K562 (cell line): ENCODE results near the gene ADGRL3. TPM values are rescaled to one million over a fixed set of nuclear protein-coding genes. Genes with fewer than 3 reads are reported as not detected.

ENCODE experiments used
- ATAC-seq: fragments of 200-7000 bp; cut with Tn5 transposase; 3 replicates; pipeline ENCODE4 v1.9.1; 2020; ENCODE audit warnings: moderate library complexity
- BruUV-seq: library from RNA; stranded (reverse); fragments of 400-500 nt; replicated peaks from 2 replicates; lab custom pipeline; 2021; lab: Mats Ljungman, UMichigan
- CTCF ChIA-PET: fragments of 300-600 bp; formaldehyde crosslinking; extraction: SDS; loops from one replicate; lab custom pipeline; 2021; ENCODE audit warnings: low intra/inter-chr PET ratio; lab: Yijun Ruan, JAX
- POLR2A ChIA-PET: fragments of 300-600, 350-650 bp; sonication (Branson Sonifier 250); formaldehyde crosslinking; extraction: SDS; loops from one replicate; lab custom pipeline; 2021; ENCODE audit warnings: antibody characterized with exemption, inconsistent platforms; lab: Yijun Ruan, JAX
- DNase-seq, 4 experiments: peaks; one replicate each; pipeline versions ENCODE4 v3.0.0 to v3.0.0-alpha.2; 2011 to 2018; ENCODE audit warnings: low spot score in 3 of 4, mixed read lengths in 3 of 4; ENCODE audit errors: extremely low read depth in 1 of 4
- FAIRE-seq: peaks from 2 replicates; lab custom pipeline; 2011; peaks lifted over from hg19 to GRCh38; lab: Jason Lieb, UNC
- H2AFZ ChIP-seq: 2 replicates; pipeline ENCODE4 v1.6.0; 2011; ENCODE audit warnings: low read depth, low read length, control low read depth, inconsistent platforms
- H3K27ac ChIP-seq: fragments of 200-600 bp; 3 replicates; pipeline ENCODE4 v1.8.0; 2011; ENCODE audit warnings: low read depth, mild to moderate bottlenecking, control low read depth, inconsistent platforms, low read length, moderate library complexity, mixed read lengths; ENCODE audit errors: extremely low read depth
- H3K27me3 ChIP-seq, 2 experiments: fragments of 300-600 bp in 1 of 2; 2 replicates in 1 of 2; 3 replicates in 1 of 2; pipeline versions ENCODE4 v1.6.0 to v1.8.0; 2011; ENCODE audit warnings: inconsistent platforms in 2 of 2, low read length in 2 of 2, mild to moderate bottlenecking in 1 of 2, mixed read lengths in 1 of 2, moderate library complexity in 1 of 2; ENCODE audit not compliant: control insufficient read depth in 2 of 2, insufficient read depth in 2 of 2
- H3K36me3 ChIP-seq: fragments of 300-600 bp; 3 replicates; pipeline ENCODE4 v1.8.0; 2011; ENCODE audit warnings: mild to moderate bottlenecking, low read length, inconsistent platforms; ENCODE audit not compliant: control insufficient read depth, insufficient read depth
- H3K4me1 ChIP-seq, 2 experiments: fragments of 200-600 bp in 1 of 2; replicated peaks in 1 of 2; 2 replicates in 1 of 2; 3 replicates in 1 of 2; pipeline versions ENCODE4 v1.5.1 to v1.8.0; 2011; ENCODE audit warnings: inconsistent platforms in 2 of 2, low read length in 2 of 2, mild to moderate bottlenecking in 1 of 2, mixed read lengths in 1 of 2, moderate library complexity in 1 of 2; ENCODE audit not compliant: control insufficient read depth in 2 of 2, insufficient read depth in 2 of 2
- H3K4me2 ChIP-seq: 2 replicates; pipeline ENCODE4 v1.6.1; 2011; ENCODE audit warnings: low read length, control low read depth, inconsistent platforms, mixed read lengths; ENCODE audit not compliant: insufficient read depth
- H3K4me3 ChIP-seq: fragments of 200-600 bp; sonication (generic), shearing (Covaris generic); 2 replicates; pipeline ENCODE4 v1.5.1; 2016; ENCODE audit warnings: control low read depth, inconsistent platforms
- H3K79me2 ChIP-seq: fragments of 200-600 bp; 3 replicates; pipeline ENCODE4 v1.8.0; 2011; ENCODE audit warnings: low read length, inconsistent platforms; ENCODE audit not compliant: control insufficient read depth, insufficient read depth
- H3K9ac ChIP-seq, 2 experiments: 2 replicates each; pipeline versions ENCODE4 v1.6.0 to v1.6.1; 2011; ENCODE audit warnings: low read depth in 2 of 2, low read length in 2 of 2, control low read depth in 1 of 2, inconsistent platforms in 1 of 2, mild to moderate bottlenecking in 1 of 2, mixed read lengths in 1 of 2; ENCODE audit not compliant: insufficient read depth in 1 of 2
- H3K9me1 ChIP-seq: one replicate; pipeline ENCODE4 v1.6.0; 2011; ENCODE audit warnings: inconsistent platforms, mild to moderate bottlenecking, low read length, moderate library complexity; ENCODE audit not compliant: control insufficient read depth, insufficient read depth
- H3K9me3 ChIP-seq: replicated peaks from 2 replicates; pipeline ENCODE4 v1.5.1; 2011; ENCODE audit warnings: low read depth, low read length, inconsistent platforms; ENCODE audit not compliant: control insufficient read depth, insufficient read depth
- H4K20me1 ChIP-seq: replicated peaks from 2 replicates; pipeline ENCODE4 v1.6.1; 2011; ENCODE audit warnings: low read length, inconsistent platforms, mixed read lengths; ENCODE audit not compliant: control insufficient read depth, insufficient read depth
- CXXC5 ChIP-seq: fragments of 250-450 bp; sonication (Bioruptor Pico); IDR thresholded peaks from 2 replicates; pipeline ENCODE4 v1.8.0; 2022; ENCODE audit warnings: inconsistent platforms, mild to moderate bottlenecking, moderate library complexity
- ZNF707 ChIP-seq: fragments of 250-450 bp; sonication (Bioruptor Pico); conservative IDR thresholded peaks from 2 replicates; pipeline ENCODE4 v1.8.0; 2022; ENCODE audit warnings: inconsistent platforms, mild to moderate bottlenecking, moderate library complexity
- WGBS: fragments of 100-300 bp; shearing (Covaris generic); methylation state at CpG from one replicate; pipeline ENCODE4 v1.1.6; 2016; ENCODE audit warnings: low coverage, mixed read lengths; ENCODE audit not compliant: insufficient coverage; ENCODE audit errors: missing lambda C conversion rate; 5-methylcytosine and 5-hydroxymethylcytosine counted together
- in situ Hi-C: fragments of 300-500 bp; cut with MboI; formaldehyde crosslinking; loops from 4 replicates; pipeline ENCODE4 v1.15.0; 2018; ENCODE audit warnings: inconsistent platforms, mixed read lengths
- intact Hi-C: fragments of 100-400 bp; cut with micrococcal nuclease; formaldehyde crosslinking; loops from 2 replicates; pipeline ENCODE4 v1.14.2; 2022
- polyA plus RNA-seq, 8 experiments: library from polyadenylated mRNA; depleted of rRNA in 4 of 8; stranded (reverse) in 5 of 8; unstranded in 3 of 8; fragments of >200 nt; fragmentation: Nextera tagmentation in 2 of 8; fragmentation: Illumina TruSeq in 1 of 8; extraction: Ambion mirVana in 2 of 8; extraction: Trizol in 1 of 8; gene quantifications; 2 replicates each; pipeline versions ENCODE4 v1.2.1 to v1.2.3, GENCODE V29; 2011 to 2014; ENCODE audit warnings: inconsistent platforms in 1 of 8, missing spikeins in 1 of 8
- total RNA-seq, 7 experiments: library from RNA; depleted of rRNA in 6 of 7; stranded (reverse); fragments of >200 nt in 6 of 7; fragmentation: Illumina TruSeq in 2 of 7; extraction: Trizol in 2 of 7; gene quantifications; 2 replicates each; pipeline versions ENCODE4 v1.2.1 to v1.2.3, GENCODE V29; 2011 to 2021; ENCODE audit warnings: low replicate concordance in 1 of 7
- TF ChIP-seq, protein P1 (sequence below): fragments of 450-650 bp; formaldehyde crosslinking; IDR thresholded peaks from 2 replicates; pipeline ENCODE4 v1.4.0; 2020; ENCODE audit warnings: mild to moderate bottlenecking, moderate library complexity
- TF ChIP-seq, protein P2 (sequence below), 2 experiments: fragments of 450-650 bp; IDR thresholded peaks; 2 replicates each; pipeline ENCODE4 v1.6.1; 2016; ENCODE audit warnings: mild to moderate bottlenecking in 2 of 2, borderline replicate concordance in 1 of 2, low read depth in 1 of 2, moderate library complexity in 1 of 2
- TF ChIP-seq, protein P3 (sequence below): sonication (generic); formaldehyde crosslinking; IDR thresholded peaks from 2 replicates; pipeline ENCODE4 v1.8.0; 2022; ENCODE audit warnings: mild to moderate bottlenecking, missing genetic modification reagents

The ADGRL3 gene
- total and polyA plus RNA-seq, 9 of the 15 experiments (the other 6 are each of a cell fraction or from before 2014, with no cell fraction given): 0.03 to 0.14 (median 0.04) TPM; not detected in 2

DNA sequence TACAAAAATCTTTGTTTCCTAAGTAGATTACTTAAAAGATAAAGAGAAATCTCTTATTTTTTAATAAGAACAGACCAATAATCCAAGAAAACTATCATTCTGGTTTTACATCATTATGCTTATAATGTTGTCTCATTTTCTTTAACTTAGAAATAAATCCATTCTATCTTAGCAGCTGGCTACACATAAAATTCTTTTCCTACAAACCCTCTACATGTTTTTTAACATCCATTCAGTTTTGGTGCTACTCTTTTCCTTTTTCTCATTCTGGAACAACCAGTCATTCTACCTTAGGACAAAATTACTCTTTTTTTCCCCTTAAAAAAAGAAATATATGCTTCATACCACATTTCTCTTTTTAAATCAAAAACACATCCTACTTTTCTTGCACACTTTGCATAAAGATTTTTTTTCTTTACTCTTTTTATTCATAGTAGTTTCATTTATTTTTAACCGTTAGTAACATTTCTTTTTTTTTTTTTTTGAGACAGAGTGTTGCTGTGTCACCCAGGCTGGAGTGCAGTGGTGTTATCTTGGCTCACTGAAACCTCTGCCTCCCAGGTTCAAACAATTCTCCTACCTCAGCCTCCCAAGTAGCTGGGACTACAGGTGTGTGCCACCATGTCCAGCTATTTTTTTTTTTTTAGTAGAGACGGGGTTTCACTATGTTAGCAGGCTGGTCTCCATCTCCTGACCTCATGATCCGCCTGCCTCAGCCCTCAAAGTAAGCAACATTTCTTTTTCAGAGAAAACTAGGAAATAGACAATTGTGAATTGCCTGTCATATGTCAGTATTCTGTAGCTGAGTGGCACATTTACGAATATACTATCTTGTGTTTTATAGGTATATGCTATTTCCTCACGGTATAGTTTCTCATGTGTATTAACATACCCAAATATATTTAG, 562.8 kb downstream of the ADGRL3 start:
- no peak for DNase-seq
- FAIRE-seq: no peak
- Histone ChIP-seq H3K4me2 (no peak overlapping the region), H3K27ac (no peak overlapping the region), H3K27me3 (no peaks in the 10 kb centered on the region), H3K9ac (no peak overlapping the region), H3K36me3 (no peaks in the 10 kb centered on the region), H3K4me3 (no peak overlapping the region), H3K79me2 (no peaks in the 10 kb centered on the region), H4K20me1 (no peaks in the 10 kb centered on the region), H3K9me1 (no peaks in the 10 kb centered on the region), H2AFZ (no peak overlapping the region), H3K4me1 (no peaks in the 10 kb centered on the region), H3K9me3 (no peaks in the 10 kb centered on the region)
- in situ Hi-C loops (no loop called here), intact Hi-C loops (no loop called here)
- WGBS: 0% methylated on average over 5 of the region's 5 CpGs
- POLR2A ChIA-PET: no interaction called here
- no peak for ATAC-seq
- BruUV-seq: no TSS peak
- CTCF ChIA-PET: no interaction called here
- TF ChIP-seq, protein P1, sequence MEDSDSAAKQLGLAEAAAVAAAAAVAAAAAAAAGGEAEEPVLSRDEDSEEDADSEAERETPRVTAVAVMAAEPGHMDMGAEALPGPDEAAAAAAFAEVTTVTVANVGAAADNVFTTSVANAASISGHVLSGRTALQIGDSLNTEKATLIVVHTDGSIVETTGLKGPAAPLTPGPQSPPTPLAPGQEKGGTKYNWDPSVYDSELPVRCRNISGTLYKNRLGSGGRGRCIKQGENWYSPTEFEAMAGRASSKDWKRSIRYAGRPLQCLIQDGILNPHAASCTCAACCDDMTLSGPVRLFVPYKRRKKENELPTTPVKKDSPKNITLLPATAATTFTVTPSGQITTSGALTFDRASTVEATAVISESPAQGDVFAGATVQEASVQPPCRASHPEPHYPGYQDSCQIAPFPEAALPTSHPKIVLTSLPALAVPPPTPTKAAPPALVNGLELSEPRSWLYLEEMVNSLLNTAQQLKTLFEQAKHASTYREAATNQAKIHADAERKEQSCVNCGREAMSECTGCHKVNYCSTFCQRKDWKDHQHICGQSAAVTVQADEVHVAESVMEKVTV (CRISPR knock-in tag): no peak
- TF ChIP-seq, protein P2, sequence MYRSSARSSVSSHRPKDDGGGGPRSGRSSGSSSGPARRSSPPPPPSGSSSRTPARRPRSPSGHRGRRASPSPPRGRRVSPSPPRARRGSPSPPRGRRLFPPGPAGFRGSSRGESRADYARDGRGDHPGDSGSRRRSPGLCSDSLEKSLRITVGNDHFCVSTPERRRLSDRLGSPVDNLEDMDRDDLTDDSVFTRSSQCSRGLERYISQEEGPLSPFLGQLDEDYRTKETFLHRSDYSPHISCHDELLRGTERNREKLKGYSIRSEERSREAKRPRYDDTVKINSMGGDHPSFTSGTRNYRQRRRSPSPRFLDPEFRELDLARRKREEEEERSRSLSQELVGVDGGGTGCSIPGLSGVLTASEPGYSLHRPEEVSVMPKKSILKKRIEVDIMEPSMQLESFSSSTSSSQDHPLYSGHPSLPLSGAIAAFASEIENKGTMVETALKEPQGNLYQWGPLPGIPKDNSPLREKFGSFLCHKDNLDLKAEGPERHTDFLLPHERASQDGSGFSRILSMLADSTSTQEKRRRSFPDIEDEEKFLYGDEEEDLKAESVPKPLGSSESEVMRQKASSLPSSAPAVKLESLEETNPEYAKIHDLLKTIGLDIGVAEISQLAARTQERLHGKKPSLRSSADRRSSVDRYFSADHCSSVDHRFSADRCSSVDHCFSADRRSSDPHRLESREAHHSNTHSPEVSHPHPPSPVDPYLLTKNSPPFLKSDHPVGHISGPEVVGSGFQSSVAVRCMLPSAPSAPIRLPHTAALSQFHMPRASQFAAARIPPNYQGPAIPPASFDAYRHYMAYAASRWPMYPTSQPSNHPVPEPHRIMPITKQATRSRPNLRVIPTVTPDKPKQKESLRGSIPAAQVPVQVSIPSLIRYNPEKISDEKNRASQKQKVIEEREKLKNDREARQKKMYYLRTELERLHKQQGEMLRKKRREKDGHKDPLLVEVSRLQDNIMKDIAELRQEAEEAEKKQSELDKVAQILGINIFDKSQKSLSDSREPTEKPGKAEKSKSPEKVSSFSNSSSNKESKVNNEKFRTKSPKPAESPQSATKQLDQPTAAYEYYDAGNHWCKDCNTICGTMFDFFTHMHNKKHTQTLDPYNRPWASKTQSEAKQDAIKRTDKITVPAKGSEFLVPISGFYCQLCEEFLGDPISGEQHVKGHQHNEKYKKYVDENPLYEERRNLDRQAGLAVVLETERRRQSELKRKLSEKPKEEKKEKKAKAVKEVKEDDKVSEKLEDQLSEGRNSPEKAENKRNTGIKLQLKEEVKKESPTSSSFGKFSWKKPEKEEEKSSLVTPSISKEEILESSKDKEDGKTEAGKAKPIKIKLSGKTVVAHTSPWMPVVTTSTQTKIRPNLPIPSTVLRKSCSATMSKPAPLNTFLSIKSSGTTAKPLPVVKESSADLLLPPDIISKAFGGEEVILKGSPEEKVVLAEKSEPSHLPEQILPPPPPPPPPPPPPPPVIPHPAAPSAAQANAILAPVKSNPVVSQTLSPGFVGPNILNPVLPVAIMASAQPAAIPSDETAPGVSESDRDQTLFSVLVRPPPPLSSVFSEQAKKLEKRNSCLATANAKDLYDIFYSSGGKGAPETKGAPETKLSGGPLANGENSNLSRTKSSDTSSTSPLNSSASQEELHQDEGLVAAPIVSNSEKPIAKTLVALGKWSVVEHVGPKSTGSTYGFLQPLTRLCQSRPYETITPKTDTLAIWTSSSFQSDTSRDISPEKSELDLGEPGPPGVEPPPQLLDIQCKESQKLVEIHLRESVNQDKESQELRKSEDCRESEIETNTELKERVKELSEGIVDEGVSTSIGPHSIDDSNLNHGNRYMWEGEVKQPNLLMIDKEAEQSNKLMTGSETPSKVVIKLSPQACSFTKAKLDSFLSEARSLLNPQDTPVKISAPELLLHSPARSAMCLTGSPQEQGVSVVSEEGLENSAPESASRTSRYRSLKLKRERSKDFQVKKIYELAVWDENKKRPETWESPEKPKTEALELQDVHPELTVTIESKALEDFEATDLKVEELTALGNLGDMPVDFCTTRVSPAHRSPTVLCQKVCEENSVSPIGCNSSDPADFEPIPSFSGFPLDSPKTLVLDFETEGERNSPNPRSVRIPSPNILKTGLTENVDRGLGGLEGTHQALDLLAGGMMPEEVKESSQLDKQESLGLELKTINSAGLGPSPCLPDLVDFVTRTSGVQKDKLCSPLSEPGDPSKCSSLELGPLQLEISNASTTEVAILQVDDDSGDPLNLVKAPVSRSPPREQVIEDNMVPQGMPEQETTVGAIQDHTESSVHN (IDR thresholded peaks at IDR 0.05; ENCODE audit: borderline replicate concordance in 1 of 2, low read depth in 1 of 2): no peak
- no peak for TF ChIP-seq ZNF707
- TF ChIP-seq CXXC5 (CRISPR knock-in tag): no peak
- TF ChIP-seq, protein P3, sequence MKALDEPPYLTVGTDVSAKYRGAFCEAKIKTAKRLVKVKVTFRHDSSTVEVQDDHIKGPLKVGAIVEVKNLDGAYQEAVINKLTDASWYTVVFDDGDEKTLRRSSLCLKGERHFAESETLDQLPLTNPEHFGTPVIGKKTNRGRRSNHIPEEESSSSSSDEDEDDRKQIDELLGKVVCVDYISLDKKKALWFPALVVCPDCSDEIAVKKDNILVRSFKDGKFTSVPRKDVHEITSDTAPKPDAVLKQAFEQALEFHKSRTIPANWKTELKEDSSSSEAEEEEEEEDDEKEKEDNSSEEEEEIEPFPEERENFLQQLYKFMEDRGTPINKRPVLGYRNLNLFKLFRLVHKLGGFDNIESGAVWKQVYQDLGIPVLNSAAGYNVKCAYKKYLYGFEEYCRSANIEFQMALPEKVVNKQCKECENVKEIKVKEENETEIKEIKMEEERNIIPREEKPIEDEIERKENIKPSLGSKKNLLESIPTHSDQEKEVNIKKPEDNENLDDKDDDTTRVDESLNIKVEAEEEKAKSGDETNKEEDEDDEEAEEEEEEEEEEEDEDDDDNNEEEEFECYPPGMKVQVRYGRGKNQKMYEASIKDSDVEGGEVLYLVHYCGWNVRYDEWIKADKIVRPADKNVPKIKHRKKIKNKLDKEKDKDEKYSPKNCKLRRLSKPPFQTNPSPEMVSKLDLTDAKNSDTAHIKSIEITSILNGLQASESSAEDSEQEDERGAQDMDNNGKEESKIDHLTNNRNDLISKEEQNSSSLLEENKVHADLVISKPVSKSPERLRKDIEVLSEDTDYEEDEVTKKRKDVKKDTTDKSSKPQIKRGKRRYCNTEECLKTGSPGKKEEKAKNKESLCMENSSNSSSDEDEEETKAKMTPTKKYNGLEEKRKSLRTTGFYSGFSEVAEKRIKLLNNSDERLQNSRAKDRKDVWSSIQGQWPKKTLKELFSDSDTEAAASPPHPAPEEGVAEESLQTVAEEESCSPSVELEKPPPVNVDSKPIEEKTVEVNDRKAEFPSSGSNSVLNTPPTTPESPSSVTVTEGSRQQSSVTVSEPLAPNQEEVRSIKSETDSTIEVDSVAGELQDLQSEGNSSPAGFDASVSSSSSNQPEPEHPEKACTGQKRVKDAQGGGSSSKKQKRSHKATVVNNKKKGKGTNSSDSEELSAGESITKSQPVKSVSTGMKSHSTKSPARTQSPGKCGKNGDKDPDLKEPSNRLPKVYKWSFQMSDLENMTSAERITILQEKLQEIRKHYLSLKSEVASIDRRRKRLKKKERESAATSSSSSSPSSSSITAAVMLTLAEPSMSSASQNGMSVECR: no peak
